Muscle of arm (tissue), 14 donors: ENCODE measurements around the gene SLC36A3. TPM values are rescaled to one million over a fixed set of nuclear protein-coding genes. Genes with fewer than 3 reads are reported as not detected.
"Not testable (repeated sequence)": the region's sequence is repeated elsewhere in the genome, so short reads cannot be mapped to it uniquely, and the experiment has no call there.

Source experiments
- DNase-seq: peaks from one replicate; pipeline ENCODE4 v3.0.0-alpha.2; 2013
- long read RNA-seq, 11 donors: transcript quantifications; one replicate each; lab custom pipeline, GENCODE V29; 2026
- polyA plus RNA-seq, 12 donors: library from polyadenylated mRNA; unstranded; fragments of 120-200 nt; gene quantifications; one replicate each; pipeline ENCODE4 v1.2.1, GENCODE V29; 2013; ENCODE audit not compliant: insufficient read length in 12 of 12

The SLC36A3 gene
- polyA plus RNA-seq, result not detected
- long read RNA-seq, donor 1, result 0 reads
- long read RNA-seq, donor 2, result 0 reads
- long read RNA-seq, donor 3, result 0 reads
- long read RNA-seq, donor 4, result 0 reads
- long read RNA-seq, donor 5, result 0 reads
- long read RNA-seq, donor 6, result 0 reads
- long read RNA-seq, donor 7, result 0 reads
- long read RNA-seq, donor 8, result 0 reads
- long read RNA-seq, donor 9, result 0 reads
- long read RNA-seq, donor 10, result 0 reads
- long read RNA-seq, donor 11, result 0 reads

DNA sequence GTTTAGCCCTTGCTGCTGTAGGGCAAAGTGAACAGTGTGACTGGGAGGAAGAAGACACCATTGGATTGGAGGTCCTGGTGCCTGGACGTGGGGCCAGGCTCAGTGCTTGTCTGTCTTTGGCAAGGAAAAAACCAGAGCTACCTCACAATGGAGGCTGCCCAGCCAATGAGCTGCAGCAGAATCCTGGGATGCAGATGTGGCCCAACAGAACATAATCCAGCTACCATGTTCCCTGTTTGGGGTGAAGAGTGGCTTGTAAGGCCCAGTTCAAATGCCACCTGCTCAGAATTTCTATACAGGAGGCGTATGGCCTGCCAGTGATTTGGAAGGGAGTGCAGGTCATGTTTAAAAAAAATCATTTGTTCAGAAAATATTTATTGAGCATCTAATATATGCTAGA, at the start of gene SLC36A3:
Gene SLC36A3 (minus strand): TSS at position 101 of the 400 bp plus-strand sequence. CDS start 412 bp downstream, outside the sequence.
- DNase-seq, result no peak

DNA sequence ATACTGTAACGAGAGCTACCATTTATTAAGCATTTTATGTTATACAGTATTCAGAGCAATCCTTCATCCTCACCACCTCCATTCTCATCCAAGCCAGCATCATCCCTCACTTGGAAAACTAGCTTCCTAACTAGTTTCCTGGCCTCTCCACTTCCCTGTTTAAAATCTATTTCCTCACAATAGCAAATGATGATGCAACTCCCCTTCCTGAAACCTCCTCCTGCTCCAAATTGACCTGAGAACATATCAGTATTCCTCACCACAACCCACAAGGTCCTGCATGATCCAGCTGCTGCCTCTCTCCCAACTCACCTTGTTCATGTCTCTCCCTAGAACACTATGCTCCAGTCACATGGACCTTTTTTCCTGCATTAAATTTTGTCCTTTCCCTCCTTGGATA, 48.1 kb upstream of the SLC36A3 start:
- DNase-seq, result no peak

DNA sequence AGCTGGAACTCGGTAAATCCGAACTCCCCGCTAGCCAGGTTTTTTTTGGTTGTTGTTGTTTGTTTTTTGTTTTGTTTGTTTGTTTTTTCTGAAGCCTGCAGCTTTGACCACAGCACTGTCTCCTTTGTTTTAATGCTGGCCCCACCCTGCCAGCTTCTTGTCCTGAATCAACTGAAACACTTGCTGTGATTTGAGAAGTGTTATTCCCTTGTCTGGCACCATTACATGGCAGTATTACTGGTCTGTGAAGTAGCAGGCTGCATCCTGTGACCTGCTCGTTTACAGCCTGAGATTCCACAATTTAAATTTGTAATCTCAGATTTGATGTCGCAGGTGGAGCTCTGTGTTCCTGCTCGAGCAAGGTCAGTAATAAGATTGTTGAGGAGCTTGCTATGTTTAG, 45.2 kb upstream of the SLC36A3 start:
- no peak for DNase-seq

DNA sequence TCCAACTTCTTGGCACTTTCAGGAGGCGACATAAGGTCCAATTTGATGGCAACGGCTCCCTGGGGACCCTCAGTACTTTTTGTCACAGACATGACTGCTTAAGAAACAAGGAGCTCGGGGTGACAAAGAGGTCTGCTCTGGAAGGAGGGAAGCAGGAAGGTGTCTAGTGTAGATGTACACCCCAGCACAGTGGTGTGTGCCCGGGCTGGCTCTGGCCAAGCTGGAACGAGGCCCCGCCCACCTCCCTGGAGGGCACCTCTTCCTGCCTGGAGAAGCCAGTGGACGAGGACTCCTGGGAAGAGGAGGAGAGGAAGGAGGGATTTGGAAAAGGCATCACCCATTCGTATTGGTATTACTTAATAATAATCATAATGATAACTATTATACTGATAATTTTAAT, 43.8 kb upstream of the SLC36A3 start, which contains the start of gene SLC36A2:
Gene SLC36A2 (minus strand): TSS at position 191 of the 400 bp plus-strand sequence. CDS start 99 bp downstream, at position 92.
- no peak for DNase-seq

DNA sequence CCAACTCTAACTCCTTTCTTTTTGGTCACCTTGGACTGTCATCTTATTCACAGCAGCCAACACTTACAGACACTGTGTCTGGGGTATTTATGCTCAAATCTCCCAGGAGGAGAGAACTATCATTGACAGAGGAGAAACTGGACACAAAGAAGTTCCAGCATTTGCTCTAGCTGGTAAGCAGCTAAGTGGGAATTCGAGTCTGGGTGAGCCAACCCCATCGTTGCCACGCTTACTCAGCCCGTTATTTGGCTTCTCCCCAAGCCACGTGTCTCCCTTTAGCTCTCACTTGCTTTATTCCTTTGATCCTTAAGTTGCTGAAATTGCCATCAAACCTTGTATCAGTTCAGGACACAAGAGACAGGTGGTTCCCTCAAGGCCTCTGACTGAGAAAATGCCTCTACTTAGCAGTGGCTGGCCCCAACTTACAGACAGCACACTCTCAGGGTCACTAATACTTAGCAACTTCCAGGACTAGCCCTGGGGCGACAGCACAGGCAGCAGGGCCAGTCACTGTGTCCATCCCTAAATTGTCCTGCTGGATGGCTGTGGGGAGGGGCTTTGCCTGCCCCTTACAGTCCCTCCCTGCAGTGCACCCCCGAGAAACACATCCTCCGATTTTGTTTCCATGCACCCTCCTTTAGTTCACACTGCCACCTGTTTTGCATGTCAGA, 42.4 kb upstream of the SLC36A3 start:
- DNase-seq, result no peak

DNA sequence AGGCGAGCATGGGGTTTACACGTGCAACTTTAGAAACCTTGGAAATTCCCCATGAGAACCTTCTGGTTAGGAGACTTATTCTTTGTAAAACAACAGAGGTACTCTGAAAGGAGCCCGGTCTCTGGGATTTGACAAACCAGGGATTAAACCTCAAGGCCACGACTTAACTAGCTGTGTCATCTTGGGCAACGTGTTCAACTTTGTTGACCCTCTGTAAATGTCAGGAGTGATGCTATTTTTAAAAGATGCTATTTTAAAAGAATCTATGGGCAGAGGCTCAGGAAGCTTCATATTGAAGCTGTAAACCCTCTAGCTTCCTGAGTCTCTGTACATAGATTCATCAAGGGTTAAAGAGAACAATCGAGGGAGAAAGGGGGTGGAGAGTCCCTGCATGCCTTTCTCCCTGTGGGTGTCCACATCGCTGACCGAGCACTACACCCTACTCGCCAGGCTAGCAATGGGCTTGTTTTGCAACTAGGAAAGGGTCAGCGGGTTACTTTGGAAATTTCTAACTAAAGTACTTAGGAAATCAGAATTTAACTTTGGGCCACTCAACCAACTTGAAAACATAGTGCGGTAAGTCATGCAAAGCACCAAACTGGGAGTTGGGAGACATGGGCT, 41.7 kb upstream of the SLC36A3 start:
- no peak for DNase-seq

DNA sequence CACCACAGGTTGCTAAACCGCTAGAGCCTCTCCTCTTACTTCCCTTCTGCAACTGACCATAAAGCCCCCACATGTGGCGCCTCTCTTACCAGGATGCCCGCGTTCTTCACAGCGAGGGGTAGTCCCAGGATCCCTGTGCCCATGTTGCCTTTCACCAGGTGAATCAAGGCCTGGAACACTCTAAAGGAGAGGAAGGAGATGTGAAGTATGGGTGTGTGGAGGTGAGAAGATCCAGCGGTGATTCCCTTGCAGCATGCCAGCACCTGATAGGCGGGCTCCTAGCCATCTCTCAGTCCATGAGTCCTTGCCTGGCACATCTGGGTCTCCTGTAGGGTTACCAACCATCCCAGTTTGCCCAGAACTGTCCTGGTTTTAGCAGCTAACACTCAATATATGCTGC, 40.5 kb upstream of the SLC36A3 start:
- no peak for DNase-seq

DNA sequence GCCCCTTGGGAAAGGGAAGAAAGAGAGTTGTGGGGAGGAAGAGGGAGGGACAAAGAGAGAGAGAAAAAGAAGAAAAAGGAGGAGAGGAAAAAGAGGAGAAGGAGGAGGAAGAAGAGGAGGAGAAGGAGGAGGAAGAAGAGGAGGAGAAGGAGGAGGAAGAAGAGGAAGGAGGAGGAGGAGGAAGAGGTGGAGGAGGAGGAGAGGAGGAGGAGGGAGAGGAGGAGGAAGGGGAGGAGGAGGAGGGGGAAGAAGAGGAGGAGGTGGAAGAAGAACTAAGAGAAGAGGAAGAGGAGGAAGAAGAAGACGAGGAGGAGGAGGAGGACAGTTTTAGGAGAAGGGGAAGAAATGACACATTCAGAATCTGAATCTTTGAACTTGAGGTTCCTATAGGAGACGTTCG, 36.4 kb upstream of the SLC36A3 start:
- DNase-seq, result no peak

DNA sequence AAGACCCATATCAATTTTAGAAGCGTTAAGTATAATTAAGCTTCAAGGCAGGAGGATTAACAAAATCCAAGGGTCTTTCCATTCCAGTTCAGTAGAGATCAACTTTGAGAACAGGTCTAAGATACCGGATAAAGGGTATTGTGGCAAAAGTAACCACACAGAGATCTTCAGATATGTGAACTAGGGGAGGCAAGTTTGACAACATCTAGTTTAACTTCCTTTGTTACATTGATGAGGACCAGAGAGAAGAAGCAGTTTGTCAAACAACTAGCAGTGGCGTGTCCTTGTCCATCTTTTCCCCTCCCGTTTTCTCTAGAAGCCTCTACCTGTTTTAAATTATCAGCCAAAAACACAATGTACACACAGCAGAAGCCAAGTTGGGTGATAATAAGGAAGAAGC, 35.2 kb upstream of the SLC36A3 start:
- no peak for DNase-seq

DNA sequence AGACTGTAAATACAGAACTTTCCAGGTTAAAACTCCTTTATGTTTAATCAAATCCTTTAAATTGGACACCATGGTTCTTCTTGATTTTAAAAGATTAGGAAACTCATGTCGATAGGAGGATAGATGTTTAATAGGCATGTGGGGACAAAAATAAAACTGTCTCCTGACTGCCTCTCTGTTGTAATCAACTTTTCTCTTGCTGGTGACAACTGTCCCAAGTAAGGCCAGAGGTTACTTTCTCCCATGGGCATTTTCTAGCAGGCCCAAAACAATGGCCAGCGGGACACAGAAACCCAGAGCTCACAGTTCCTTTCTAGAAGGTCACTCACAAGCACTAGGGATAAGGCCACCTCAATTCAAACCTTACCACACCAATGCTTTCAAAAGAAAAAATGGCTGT, 29.3 kb upstream of the SLC36A3 start:
- no peak for DNase-seq

DNA sequence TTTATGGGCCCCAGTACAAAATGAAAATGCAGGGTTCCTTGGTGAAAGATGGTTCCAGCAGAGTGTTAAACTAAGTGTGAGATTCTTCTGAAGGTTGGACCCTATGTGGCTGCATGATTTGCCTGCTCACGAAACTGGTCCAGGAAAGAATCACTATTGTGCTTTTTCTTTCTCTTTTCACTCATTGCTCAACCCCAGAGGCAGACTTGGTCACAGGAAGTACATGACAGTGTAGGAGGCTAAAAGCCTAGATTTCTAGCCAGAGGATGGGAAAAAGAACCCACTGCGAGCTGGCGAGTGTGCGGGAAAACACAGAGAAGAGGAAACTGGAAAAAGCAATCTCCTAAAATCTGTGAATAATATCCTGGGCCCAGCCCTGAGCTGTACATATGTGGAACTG, 25.2 kb upstream of the SLC36A3 start:
- DNase-seq, result no peak

DNA sequence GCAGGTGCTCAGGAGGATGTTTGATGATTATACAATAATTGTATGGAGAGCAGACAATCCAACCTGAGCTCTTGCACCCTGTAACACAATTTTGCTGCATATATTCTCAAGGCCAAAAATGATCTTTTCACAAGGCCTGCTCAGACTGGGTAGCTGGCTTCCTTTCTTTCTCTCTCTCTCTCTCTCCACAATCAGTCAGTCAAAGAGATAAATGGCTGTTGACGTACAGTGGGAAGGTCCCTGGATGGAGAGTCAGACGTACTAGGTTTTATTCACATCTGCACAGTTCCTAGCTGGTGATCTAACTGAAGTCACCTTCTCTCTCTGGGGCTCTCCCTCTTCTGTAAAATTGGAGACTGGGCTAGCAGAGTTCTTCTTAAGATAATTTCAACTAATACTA, 24.0 kb upstream of the SLC36A3 start:
- DNase-seq, result no peak

DNA sequence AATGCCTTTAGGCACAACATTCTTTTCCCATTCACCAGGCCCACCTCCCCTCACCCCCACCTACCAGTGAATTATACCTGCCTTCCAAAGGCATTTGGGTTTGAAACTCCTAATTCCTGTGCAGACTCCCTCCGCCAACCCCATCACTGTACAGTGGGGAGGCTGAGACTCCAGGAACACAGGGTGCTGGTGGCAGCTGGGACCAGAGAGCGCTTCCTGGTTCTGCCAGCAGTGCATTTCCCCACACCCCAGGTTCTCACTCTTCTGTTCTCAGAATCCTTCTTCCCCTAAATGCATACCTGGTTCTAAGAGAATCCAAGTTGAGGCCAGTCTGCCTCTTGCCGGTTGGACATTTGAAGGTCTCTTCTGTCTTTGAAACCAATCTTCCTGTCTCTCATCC, 22.7 kb upstream of the SLC36A3 start:
- DNase-seq, result no peak

DNA sequence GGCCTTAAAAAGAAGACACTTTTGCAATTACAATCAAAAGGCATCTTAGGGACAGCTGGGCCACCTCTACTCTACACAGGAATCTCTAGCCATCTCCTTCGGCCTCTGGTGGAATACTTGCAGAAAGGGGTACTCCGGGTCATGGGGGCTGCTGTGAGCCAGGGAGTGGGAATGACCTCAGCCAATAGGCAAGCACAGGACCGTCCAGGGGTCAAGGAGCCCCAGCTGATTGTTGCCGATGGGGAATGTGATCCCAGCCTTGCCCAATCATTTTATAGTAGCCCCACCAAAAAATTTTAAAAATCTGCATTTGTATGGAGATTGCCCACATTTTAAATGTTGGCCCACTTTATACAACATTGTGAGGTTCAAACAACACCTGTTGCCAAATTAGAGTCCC, 16.9 kb upstream of the SLC36A3 start:
- no peak for DNase-seq

DNA sequence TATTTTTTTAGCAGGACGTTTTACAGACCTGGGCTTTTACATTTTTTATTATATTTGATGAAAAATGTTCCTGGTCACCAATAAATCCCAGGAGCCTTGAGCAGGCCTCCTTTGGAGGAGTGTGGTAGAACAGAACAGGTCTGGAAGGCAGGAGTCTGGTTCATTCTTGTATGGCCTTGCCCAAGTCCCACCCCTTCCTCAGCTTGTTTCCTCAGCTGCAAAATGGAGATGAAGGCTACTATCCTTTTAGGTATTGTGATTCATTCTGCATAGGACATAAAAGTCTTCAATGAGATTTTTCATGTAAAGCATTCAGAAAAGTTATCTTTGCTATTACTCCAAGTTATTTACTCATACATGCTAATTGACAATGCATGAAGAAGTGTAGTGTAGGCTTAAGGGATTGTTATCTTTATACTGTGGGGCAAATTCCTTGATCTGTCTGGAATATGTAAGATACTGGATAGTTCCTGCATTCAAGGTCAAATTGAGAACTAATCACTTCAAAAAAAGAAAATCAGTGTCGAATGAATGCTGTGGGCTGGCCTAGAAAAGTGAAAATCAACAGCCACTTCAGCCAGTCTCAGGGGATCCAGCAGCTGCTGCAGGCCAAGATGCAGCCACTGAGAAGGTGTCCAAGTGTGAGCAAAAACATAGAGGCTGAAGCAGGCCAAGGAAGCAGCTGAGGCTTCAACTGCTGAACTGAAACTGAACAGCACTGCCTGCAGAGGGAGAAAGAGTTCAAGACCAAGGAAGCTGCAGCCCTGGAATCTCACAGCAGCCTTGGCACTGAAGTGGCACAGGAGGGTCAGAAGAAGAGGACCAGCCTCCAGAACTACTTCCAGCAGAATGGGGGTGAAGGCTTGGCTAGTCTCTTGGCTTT, 15.5 kb upstream of the SLC36A3 start:
- DNase-seq, result peak; percentile 76

DNA sequence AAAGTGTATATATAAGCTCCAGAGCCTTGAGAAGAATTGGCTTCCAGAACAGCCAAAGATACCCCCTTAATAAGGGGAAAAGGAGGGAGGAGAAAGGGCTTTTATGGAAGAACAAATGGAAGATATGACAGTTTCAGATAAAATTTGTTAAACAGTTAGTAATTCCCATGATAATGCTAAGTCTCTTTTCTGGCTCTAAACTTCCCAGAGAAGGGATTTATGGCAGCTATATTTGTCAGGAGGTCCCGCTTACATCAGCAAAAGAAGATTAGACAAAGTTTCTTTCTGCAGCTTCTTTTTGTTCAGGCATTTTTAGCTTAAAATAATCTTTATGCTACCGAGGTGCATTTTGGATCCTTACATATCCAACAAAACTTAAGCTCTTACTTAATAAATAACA, 14.3 kb upstream of the SLC36A3 start:
- DNase-seq, result no peak

DNA sequence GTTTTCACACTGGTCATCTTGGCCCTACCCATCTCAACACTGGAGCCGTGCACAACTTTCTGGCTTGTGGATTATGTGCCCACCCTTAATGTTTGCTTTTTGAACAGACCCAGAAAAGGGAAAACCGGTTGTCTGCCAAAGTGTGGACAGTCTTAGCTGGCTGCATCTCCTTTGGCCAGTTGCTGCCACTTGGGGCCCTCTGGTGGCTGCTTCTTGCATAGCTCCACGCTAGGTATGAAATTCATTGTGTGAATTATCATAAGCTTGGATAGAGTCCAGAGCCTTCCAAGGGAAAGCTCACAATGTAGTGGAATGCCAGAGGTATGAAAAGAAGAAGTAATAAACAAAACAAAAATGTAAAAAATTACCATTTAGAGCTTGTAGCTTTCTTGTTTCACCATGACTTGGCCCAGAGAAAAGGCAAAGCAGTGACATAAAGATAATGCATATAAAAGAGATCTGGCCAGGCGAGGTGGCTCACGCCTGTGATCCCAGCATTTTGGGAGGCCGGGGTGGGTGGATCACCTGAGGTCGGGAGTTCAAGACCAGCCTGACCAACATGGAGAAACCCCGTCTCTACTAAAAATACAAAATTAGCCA, 12.5 kb upstream of the SLC36A3 start:
- DNase-seq, result peak; percentile 73

DNA sequence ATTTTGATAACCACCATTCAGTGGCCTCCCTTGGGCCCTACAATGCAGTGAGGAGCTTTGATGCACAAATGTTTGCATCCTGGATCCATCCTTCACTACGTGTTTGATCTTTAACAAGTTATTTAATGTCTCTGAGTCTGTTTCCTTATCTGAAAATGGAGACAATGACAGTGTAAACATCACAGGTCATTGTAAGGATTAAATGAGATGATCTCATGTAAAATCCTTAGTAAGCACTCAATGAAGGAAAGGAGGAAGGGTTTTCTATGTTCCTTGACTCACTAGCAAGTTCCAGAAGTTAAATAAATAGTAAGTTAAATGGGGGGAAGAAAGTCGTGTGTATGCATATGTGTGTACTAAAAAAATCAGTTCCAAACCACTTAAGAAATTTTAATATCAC, 9.8 kb upstream of the SLC36A3 start:
- no peak for DNase-seq

DNA sequence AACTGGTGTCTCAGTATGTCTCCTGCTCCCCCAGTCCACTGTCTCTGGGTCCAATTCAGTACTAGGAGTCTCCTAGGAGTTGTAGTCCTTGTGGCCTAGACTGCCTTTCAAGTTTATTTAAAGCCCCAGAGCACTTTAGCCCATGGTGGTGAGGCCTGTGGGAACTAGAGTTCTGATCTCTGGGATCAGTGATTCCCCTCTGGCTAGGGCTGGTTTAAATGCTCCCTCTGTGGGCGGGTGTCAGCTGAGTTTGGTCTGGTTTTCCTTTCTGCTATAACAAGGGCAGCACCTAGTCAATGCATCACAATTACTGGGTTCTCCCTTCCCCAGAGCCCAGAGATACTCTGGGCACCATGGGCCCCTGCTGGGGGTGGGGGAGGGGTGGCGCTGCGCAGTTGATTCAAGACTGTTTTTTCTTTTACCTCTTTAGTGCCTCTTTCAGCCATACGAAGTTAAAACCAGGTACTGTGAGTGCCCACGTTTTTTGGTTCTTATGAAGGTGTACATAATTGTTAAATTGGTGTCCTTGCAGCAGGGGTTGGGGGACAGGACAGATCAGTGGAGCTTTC, 9.3 kb upstream of the SLC36A3 start:
- no peak for DNase-seq

DNA sequence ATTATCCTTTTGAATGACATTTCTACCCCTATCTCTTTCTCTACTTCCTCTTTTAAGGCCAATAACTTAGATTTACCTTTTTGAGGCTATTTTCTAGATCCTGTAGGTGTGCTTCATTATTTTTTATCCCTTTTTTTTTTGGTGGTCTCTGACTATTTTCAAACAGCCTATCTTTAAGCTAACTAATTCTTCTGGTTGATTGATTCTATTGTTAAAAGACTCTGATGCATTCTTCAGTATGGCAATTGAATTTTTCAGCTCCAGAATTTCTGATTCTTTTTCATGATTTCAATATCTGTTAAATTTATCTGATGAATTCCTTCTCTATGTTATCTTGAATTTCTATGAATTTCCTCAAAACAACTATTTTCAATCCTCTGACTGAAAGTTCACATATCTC, 7.4 kb upstream of the SLC36A3 start:
- no peak for DNase-seq

DNA sequence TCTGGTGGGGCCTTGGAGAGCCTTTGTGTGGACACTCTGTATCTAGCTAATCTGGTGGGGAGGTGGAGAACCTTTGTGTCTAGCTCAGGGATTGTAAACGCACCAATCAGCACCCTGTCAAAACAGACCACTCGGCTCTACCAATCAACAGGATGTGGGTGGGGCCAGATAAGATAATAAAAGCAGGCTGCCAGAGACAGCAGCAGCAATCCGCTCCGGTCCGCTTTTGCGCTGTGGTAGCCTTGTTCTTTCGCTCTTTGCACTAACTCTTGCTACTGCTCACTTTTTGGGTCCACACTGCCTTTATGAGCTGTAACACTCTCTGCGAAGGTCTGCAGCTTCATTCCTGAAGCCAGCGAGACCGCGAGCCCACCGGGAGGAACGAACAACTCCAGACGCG, 6.3 kb upstream of the SLC36A3 start:
- not testable (repeated sequence) for DNase-seq
